KMS-11 (cell line): ENCODE data around the gene PTGER3.
"Not testable (repeated sequence)": the region's sequence is repeated elsewhere in the genome, so short reads cannot be mapped to it uniquely, and the experiment has no call there.

Source experiments
- H2AFZ ChIP-seq: fragments of 200-600 bp; sonication (generic); 2 replicates; pipeline ENCODE4 v1.6.1; 2016; ENCODE audit warnings: antibody characterized with exemption, mixed run types, low read depth
- H3K27ac ChIP-seq: fragments of 200-600 bp; sonication (generic); 2 replicates; pipeline ENCODE4 v1.6.1; 2016; ENCODE audit warnings: mild to moderate bottlenecking, mixed run types
- H3K27me3 ChIP-seq: fragments of 200-600 bp; sonication (generic); 2 replicates; pipeline ENCODE4 v1.6.1; 2017; ENCODE audit warnings: mild to moderate bottlenecking, low read depth, mixed run types, moderate library complexity; ENCODE audit not compliant: insufficient read depth
- H3K36me3 ChIP-seq: fragments of 200-600 bp; sonication (generic); 2 replicates; pipeline ENCODE4 v1.6.1; 2017; ENCODE audit warnings: mild to moderate bottlenecking, mixed run types; ENCODE audit not compliant: insufficient read depth
- H3K4me1 ChIP-seq: fragments of 200-600 bp; sonication (generic); 2 replicates; pipeline ENCODE4 v1.6.1; 2016; ENCODE audit warnings: mild to moderate bottlenecking, low read depth, mixed run types; ENCODE audit not compliant: poor library complexity, severe bottlenecking
- H3K4me2 ChIP-seq: fragments of 200-600 bp; sonication (generic); 2 replicates; pipeline ENCODE4 v1.7.0; 2016; ENCODE audit warnings: mild to moderate bottlenecking, mixed run types
- H3K4me3 ChIP-seq: fragments of 200-600 bp; sonication (generic); IDR thresholded peaks from 2 replicates; pipeline ENCODE4 v1.6.1; 2017; ENCODE audit warnings: low read depth, low read length, mixed read lengths; ENCODE audit not compliant: insufficient read depth
- H3K79me2 ChIP-seq: fragments of 200-600 bp; sonication (generic); 2 replicates; pipeline ENCODE4 v1.6.1; 2016; ENCODE audit warnings: low read depth, mixed run types; ENCODE audit not compliant: insufficient read depth
- H3K9ac ChIP-seq: fragments of 200-600 bp; sonication (generic); 2 replicates; pipeline ENCODE4 v1.6.1; 2016; ENCODE audit warnings: mild to moderate bottlenecking, mixed run types
- H4K20me1 ChIP-seq: fragments of 200-600 bp; sonication (generic); 2 replicates; pipeline ENCODE4 v1.6.1; 2016; ENCODE audit warnings: mild to moderate bottlenecking, mixed run types; ENCODE audit not compliant: insufficient read depth
- CTCF ChIP-seq: fragments of 200-600 bp; sonication (generic); conservative IDR thresholded peaks from 2 replicates; pipeline ENCODE4 v1.6.1; 2017; ENCODE audit warnings: low read depth, mild to moderate bottlenecking, antibody characterized with exemption, low read length, moderate library complexity, mixed read lengths

Gene PTGER3

GRCh38 chr1:70987497-70987896 is 60.1 kb downstream of the PTGER3 start:
- no peaks in the 10 kb centered on the region for H3K4me1 ChIP-seq
- H3K79me2 ChIP-seq = no peaks in the 10 kb centered on the region
- H4K20me1 ChIP-seq = no peaks in the 10 kb centered on the region
- H3K36me3 ChIP-seq = no peaks in the 10 kb centered on the region
- H3K4me2 ChIP-seq = no peak overlapping the region
- no peak overlapping the region for H3K4me3 ChIP-seq
- H3K27me3 ChIP-seq = no peaks in the 10 kb centered on the region
- H2AFZ ChIP-seq = no peak overlapping the region
- no peak overlapping the region for H3K27ac ChIP-seq
- H3K9ac ChIP-seq = no peak overlapping the region
- TF ChIP-seq CTCF = no peak

GRCh38 chr1:70985776-70986225 is 61.8 kb downstream of the PTGER3 start:
- not testable (repeated sequence) for H3K4me3 ChIP-seq, H4K20me1 ChIP-seq, H3K27ac ChIP-seq, H3K79me2 ChIP-seq, H3K36me3 ChIP-seq, H2AFZ ChIP-seq, H3K9ac ChIP-seq, H3K4me1 ChIP-seq, H3K27me3 ChIP-seq, H3K4me2 ChIP-seq

- not testable (repeated sequence) for H3K4me1 ChIP-seq, H2AFZ ChIP-seq, H3K79me2 ChIP-seq, H3K4me3 ChIP-seq, H4K20me1 ChIP-seq, H3K9ac ChIP-seq, H3K27ac ChIP-seq, H3K4me2 ChIP-seq, H3K36me3 ChIP-seq, H3K27me3 ChIP-seq
These were observed 62.3 kb downstream of the PTGER3 start for GRCh38 chr1:70985278-70985677.

- no peak overlapping the region for H3K27ac ChIP-seq
- H3K4me2 ChIP-seq = no peak overlapping the region
- H3K27me3 ChIP-seq = no peaks in the 10 kb centered on the region
- H4K20me1 ChIP-seq = no peaks in the 10 kb centered on the region
- H3K36me3 ChIP-seq = no peaks in the 10 kb centered on the region
- no peak for TF ChIP-seq CTCF
- H3K4me1 ChIP-seq = no peaks in the 10 kb centered on the region
- H3K9ac ChIP-seq = no peak overlapping the region
- no peak overlapping the region for H2AFZ ChIP-seq
- H3K4me3 ChIP-seq = no peak overlapping the region
- H3K79me2 ChIP-seq = no peaks in the 10 kb centered on the region
These were observed 67.3 kb downstream of the PTGER3 start for GRCh38 chr1:70980361-70980760.

- H3K27me3 ChIP-seq = no peaks in the 10 kb centered on the region
- no peaks in the 10 kb centered on the region for H3K4me1 ChIP-seq
- no peak overlapping the region for H3K4me3 ChIP-seq
- no peaks in the 10 kb centered on the region for H4K20me1 ChIP-seq
- TF ChIP-seq CTCF = no peak
- no peaks in the 10 kb centered on the region for H3K79me2 ChIP-seq
- H3K4me2 ChIP-seq = no peak overlapping the region
- no peaks in the 10 kb centered on the region for H3K36me3 ChIP-seq
- no peak overlapping the region for H3K27ac ChIP-seq
- H3K9ac ChIP-seq = no peak overlapping the region
- H2AFZ ChIP-seq = no peak overlapping the region
These were observed 67.7 kb downstream of the PTGER3 start for GRCh38 chr1:70979881-70980280.
